HEK293 (cell line): Measurements from ENCODE around the gene PRKD1.

Experiments used
- CTCF ChIA-PET: fragments of 350-600 bp; formaldehyde crosslinking; extraction: SDS; loops from one replicate; lab custom pipeline; 2021; ENCODE audit warnings: antibody characterized with exemption; lab: Yijun Ruan, JAX
- POLR2A ChIA-PET: fragments of 300-600 bp; formaldehyde crosslinking; extraction: SDS; loops from one replicate; lab custom pipeline; 2020; ENCODE audit warnings: antibody characterized with exemption, inconsistent platforms; lab: Yijun Ruan, JAX
- H3K27ac ChIP-seq: fragments of 200-500 bp; sonication (Bioruptor generic); 2 replicates; pipeline ENCODE4 v1.5.1; 2014; ENCODE audit warnings: low read depth, low read length, control low read depth, inconsistent platforms; ENCODE audit errors: extremely low read depth
- H3K36me3 ChIP-seq, 2 experiments: fragments of 200-500 bp in 1 of 2; sonication (Bioruptor generic) in 1 of 2; 1 replicate in 1 of 2; 2 replicates in 1 of 2; pipeline ENCODE4 v1.5.1; 2014 to 2017; ENCODE audit warnings: inconsistent platforms in 2 of 2, low read length in 2 of 2; ENCODE audit not compliant: control insufficient read depth in 2 of 2, insufficient read depth in 1 of 2
- H3K4me1 ChIP-seq: fragments of 200-500 bp; sonication (Bioruptor generic); 2 replicates; pipeline ENCODE4 v1.5.1; 2014; ENCODE audit warnings: mild to moderate bottlenecking, low read length, inconsistent platforms; ENCODE audit not compliant: control insufficient read depth, insufficient read depth
- H3K4me3 ChIP-seq: 2 replicates; pipeline ENCODE4 v1.5.1; 2011; ENCODE audit warnings: low read depth, mild to moderate bottlenecking, control low read depth, low read length, moderate library complexity
- H3K9me3 ChIP-seq: fragments of 200-500 bp; sonication (Bioruptor generic); 2 replicates; pipeline ENCODE4 v1.5.1; 2014; ENCODE audit warnings: low read depth, low read length, inconsistent platforms; ENCODE audit not compliant: control insufficient read depth, insufficient read depth
- FEZF1 ChIP-seq: fragments of 450-650 bp; formaldehyde crosslinking; IDR thresholded peaks from 2 replicates; pipeline ENCODE4 v1.5.1; 2016; ENCODE audit warnings: missing biosample characterization, missing genetic modification characterization
- GLI2 ChIP-seq: fragments of 450-650 bp; formaldehyde crosslinking; IDR thresholded peaks from 2 replicates; pipeline ENCODE4; 2017; ENCODE audit warnings: missing biosample characterization, missing genetic modification characterization, low read depth, borderline replicate concordance
- IKZF3 ChIP-seq: fragments of 450-650 bp; IDR thresholded peaks from 2 replicates; pipeline ENCODE4 v1.5.0; 2018; ENCODE audit warnings: missing biosample characterization, mild to moderate bottlenecking, missing genetic modification characterization, moderate library complexity
- KLF17 ChIP-seq: fragments of 450-650 bp; formaldehyde crosslinking; IDR thresholded peaks from 2 replicates; pipeline ENCODE4 v1.5.1; 2016; ENCODE audit warnings: missing biosample characterization, missing genetic modification characterization
- KLF7 ChIP-seq: fragments of 450-650 bp; formaldehyde crosslinking; IDR thresholded peaks from 2 replicates; pipeline ENCODE4 v1.5.1; 2016; ENCODE audit warnings: missing biosample characterization, missing genetic modification characterization, borderline replicate concordance
- MEIS1 ChIP-seq: sonication (generic); formaldehyde crosslinking; IDR thresholded peaks from 2 replicates; pipeline ENCODE4 v1.8.1; 2022; ENCODE audit warnings: missing genetic modification reagents, mild to moderate bottlenecking, borderline replicate concordance
- PBX3 ChIP-seq: sonication (generic); formaldehyde crosslinking; IDR thresholded peaks from 2 replicates; pipeline ENCODE4 v1.8.1; 2022; ENCODE audit warnings: mild to moderate bottlenecking, moderate library complexity, missing genetic modification reagents
- ZBTB1 ChIP-seq: fragments of 450-650 bp; formaldehyde crosslinking; IDR thresholded peaks from 2 replicates; pipeline ENCODE4 v1.5.1; 2016; ENCODE audit warnings: missing biosample characterization, missing genetic modification characterization
- ZBTB20 ChIP-seq: fragments of 450-650 bp; formaldehyde crosslinking; IDR thresholded peaks from 2 replicates; pipeline ENCODE4 v1.5.1; 2016; ENCODE audit warnings: missing biosample characterization, missing genetic modification characterization
- ZBTB7A ChIP-seq: fragments of 450-650 bp; formaldehyde crosslinking; IDR thresholded peaks from 2 replicates; pipeline ENCODE4 v1.5.1; 2016; ENCODE audit warnings: low read depth, missing biosample characterization, missing genetic modification characterization
- ZFP69B ChIP-seq: fragments of 450-650 bp; formaldehyde crosslinking; IDR thresholded peaks from 2 replicates; pipeline ENCODE4 v1.5.1; 2016; ENCODE audit warnings: missing biosample characterization, missing genetic modification characterization
- ZIC2 ChIP-seq: fragments of 450-650 bp; formaldehyde crosslinking; IDR thresholded peaks from 2 replicates; pipeline ENCODE4 v1.5.1; 2016; ENCODE audit warnings: missing biosample characterization, missing genetic modification characterization
- ZNF112 ChIP-seq: fragments of 450-650 bp; formaldehyde crosslinking; IDR thresholded peaks from 2 replicates; pipeline ENCODE4 v1.5.0; 2017; ENCODE audit warnings: missing biosample characterization, missing genetic modification characterization
- ZNF184 ChIP-seq: fragments of 450-650 bp; IDR thresholded peaks from 2 replicates; pipeline ENCODE4 v1.5.1; 2018; ENCODE audit warnings: missing biosample characterization, mild to moderate bottlenecking, missing genetic modification characterization
- ZNF2 ChIP-seq: fragments of 450-650 bp; formaldehyde crosslinking; IDR thresholded peaks from 2 replicates; pipeline ENCODE4 v1.5.1; 2016; ENCODE audit warnings: missing biosample characterization, missing genetic modification characterization
- ZNF274 ChIP-seq, 2 experiments: fragments of 200-500 bp in 1 of 2; fragments of 450-650 bp in 1 of 2; sonication (Bioruptor generic) in 1 of 2; formaldehyde crosslinking in 1 of 2; IDR thresholded peaks; 2 replicates each; pipeline versions ENCODE4 v1.5.1 to v1.6.1; 2014 to 2016; ENCODE audit warnings: borderline replicate concordance in 1 of 2, inconsistent platforms in 1 of 2, low read length in 1 of 2, missing biosample characterization in 1 of 2, missing genetic modification characterization in 1 of 2
- ZNF350 ChIP-seq: fragments of 450-650 bp; formaldehyde crosslinking; IDR thresholded peaks from 2 replicates; pipeline ENCODE4 v1.5.0; 2017; ENCODE audit warnings: missing biosample characterization, mild to moderate bottlenecking, missing genetic modification characterization
- ZNF398 ChIP-seq: fragments of 450-650 bp; formaldehyde crosslinking; IDR thresholded peaks from 2 replicates; pipeline ENCODE4 v1.5.1; 2017; ENCODE audit warnings: missing biosample characterization, missing genetic modification characterization
- ZNF510 ChIP-seq: fragments of 450-650 bp; formaldehyde crosslinking; IDR thresholded peaks from 2 replicates; pipeline ENCODE4 v1.5.1; 2018; ENCODE audit warnings: mild to moderate bottlenecking, missing genetic modification characterization, missing biosample characterization; ENCODE audit not compliant: insufficient replicate concordance
- ZNF513 ChIP-seq: fragments of 450-650 bp; IDR thresholded peaks from 2 replicates; pipeline ENCODE4 v1.5.1; 2018; ENCODE audit warnings: missing biosample characterization, missing genetic modification characterization
- ZNF558 ChIP-seq: fragments of 450-650 bp; formaldehyde crosslinking; IDR thresholded peaks from 2 replicates; pipeline ENCODE4 v1.5.1; 2016; ENCODE audit warnings: missing biosample characterization, missing genetic modification characterization
- ZNF596 ChIP-seq: fragments of 450-650 bp; IDR thresholded peaks from 2 replicates; pipeline ENCODE4 v1.5.0; 2018; ENCODE audit warnings: missing biosample characterization, mild to moderate bottlenecking, missing genetic modification characterization, moderate library complexity
- ZNF600 ChIP-seq: fragments of 450-650 bp; formaldehyde crosslinking; IDR thresholded peaks from 2 replicates; pipeline ENCODE4 v1.5.1; 2016; ENCODE audit warnings: missing biosample characterization, missing genetic modification characterization
- ZNF704 ChIP-seq: fragments of 450-650 bp; formaldehyde crosslinking; IDR thresholded peaks from 2 replicates; pipeline ENCODE4 v1.5.1; 2016; ENCODE audit warnings: missing biosample characterization, missing genetic modification characterization
- ZSCAN16 ChIP-seq: fragments of 450-650 bp; formaldehyde crosslinking; IDR thresholded peaks from 2 replicates; pipeline ENCODE4 v1.5.1; 2016; ENCODE audit warnings: missing biosample characterization, missing genetic modification characterization

Gene PRKD1

GRCh38 chr14:29749327-29749726 is 178.3 kb downstream of the PRKD1 start (continued):
- no peak for TF ChIP-seq ZNF704 (tag by site-specific recombination)

- Histone ChIP-seq H3K36me3 (no peaks in the 10 kb centered on the region), H3K9me3 (no peaks in the 10 kb centered on the region), H3K27ac (no peak overlapping the region), H3K4me1 (peaks cover 27% of the 10 kb centered on the region), H3K4me3 (no peak overlapping the region)
- ChIA-PET POLR2A (no interaction called here), CTCF (no interaction called here)
- TF ChIP-seq MEIS1 (CRISPR knock-in tag) (no peak), PBX3 (CRISPR knock-in tag) (no peak), ZFP69B (tag by site-specific recombination) (no peak), ZNF184 (tag by site-specific recombination) (no peak), ZBTB1 (no peak), ZNF558 (tag by site-specific recombination) (no peak), ZNF398 (tag by site-specific recombination) (no peak)
Measured at GRCh38 chr14:29745863-29746262, 181.8 kb downstream of the PRKD1 start.

GRCh38 chr14:29743531-29743930 is 184.1 kb downstream of the PRKD1 start:
- TF ChIP-seq KLF7 (tag by site-specific recombination) (no peak), ZBTB20 (peak; percentile 37; the same call in 1 of the 2 replicates), ZNF596 (tag by site-specific recombination) (no peak), ZNF513 (tag by site-specific recombination) (no peak)
- H3K27ac ChIP-seq = no peak overlapping the region
- ChIA-PET CTCF (no interaction called here), POLR2A (no interaction called here)
- no peak overlapping the region for H3K4me3 ChIP-seq
- no peaks in the 10 kb centered on the region for H3K36me3 ChIP-seq
- H3K9me3 ChIP-seq = no peaks in the 10 kb centered on the region
- H3K4me1 ChIP-seq = peaks cover 19% of the 10 kb centered on the region

- no peak overlapping the region for H3K27ac ChIP-seq
- no peak overlapping the region for H3K4me3 ChIP-seq
- no peaks in the 10 kb centered on the region for H3K9me3 ChIP-seq
- H3K4me1 ChIP-seq = peaks cover 25% of the 10 kb centered on the region
- ChIA-PET POLR2A (no interaction called here), CTCF (no interaction called here)
- H3K36me3 ChIP-seq = no peaks in the 10 kb centered on the region
- no peak for TF ChIP-seq KLF17 (tag by site-specific recombination)
- no peak for TF ChIP-seq ZNF350 (tag by site-specific recombination)
- peak; percentile 29; the same call in 1 of the 2 replicates for TF ChIP-seq FEZF1
- no peak for TF ChIP-seq ZNF510 (tag by site-specific recombination)
- no peak for TF ChIP-seq ZIC2 (tag by site-specific recombination)
- TF ChIP-seq GLI2 (tag by site-specific recombination) = no peak
- no peak for TF ChIP-seq ZNF274 (IDR thresholded peaks at IDR 0.05; ENCODE audit: low read length)
- no peak for TF ChIP-seq ZNF274 (tag by site-specific recombination; IDR thresholded peaks at IDR 0.05; ENCODE audit: borderline replicate concordance)
- TF ChIP-seq ZNF600 = no peak
- no peak for TF ChIP-seq ZNF112 (tag by site-specific recombination)
- TF ChIP-seq ZSCAN16 (tag by site-specific recombination) = no peak
- no peak for TF ChIP-seq ZNF2 (tag by site-specific recombination)
- TF ChIP-seq IKZF3 (tag by site-specific recombination) = peak; percentile 28; the same call in 1 of the 2 replicates
- no peak for TF ChIP-seq ZBTB7A (tag by site-specific recombination)
Measured at GRCh38 chr14:29741909-29742401, 185.7 kb downstream of the PRKD1 start.
